DND-41 (cell line): ENCODE results near the gene EFEMP2.

Experiments used
- EZH2 ChIP-seq: IDR thresholded peaks from 3 replicates; pipeline ENCODE4 v1.6.1; 2012; ENCODE audit warnings: borderline replicate concordance, low read depth, mild to moderate bottlenecking, moderate library complexity, low read length, inconsistent platforms; ENCODE audit not compliant: severe bottlenecking
- TF ChIP-seq, protein P1 (sequence below): IDR thresholded peaks from 2 replicates; pipeline ENCODE4 v1.5.1; 2012; ENCODE audit warnings: borderline replicate concordance, low read length, moderate library complexity, mild to moderate bottlenecking; ENCODE audit not compliant: poor library complexity, severe bottlenecking; ENCODE audit errors: extremely low read depth

DNA sequence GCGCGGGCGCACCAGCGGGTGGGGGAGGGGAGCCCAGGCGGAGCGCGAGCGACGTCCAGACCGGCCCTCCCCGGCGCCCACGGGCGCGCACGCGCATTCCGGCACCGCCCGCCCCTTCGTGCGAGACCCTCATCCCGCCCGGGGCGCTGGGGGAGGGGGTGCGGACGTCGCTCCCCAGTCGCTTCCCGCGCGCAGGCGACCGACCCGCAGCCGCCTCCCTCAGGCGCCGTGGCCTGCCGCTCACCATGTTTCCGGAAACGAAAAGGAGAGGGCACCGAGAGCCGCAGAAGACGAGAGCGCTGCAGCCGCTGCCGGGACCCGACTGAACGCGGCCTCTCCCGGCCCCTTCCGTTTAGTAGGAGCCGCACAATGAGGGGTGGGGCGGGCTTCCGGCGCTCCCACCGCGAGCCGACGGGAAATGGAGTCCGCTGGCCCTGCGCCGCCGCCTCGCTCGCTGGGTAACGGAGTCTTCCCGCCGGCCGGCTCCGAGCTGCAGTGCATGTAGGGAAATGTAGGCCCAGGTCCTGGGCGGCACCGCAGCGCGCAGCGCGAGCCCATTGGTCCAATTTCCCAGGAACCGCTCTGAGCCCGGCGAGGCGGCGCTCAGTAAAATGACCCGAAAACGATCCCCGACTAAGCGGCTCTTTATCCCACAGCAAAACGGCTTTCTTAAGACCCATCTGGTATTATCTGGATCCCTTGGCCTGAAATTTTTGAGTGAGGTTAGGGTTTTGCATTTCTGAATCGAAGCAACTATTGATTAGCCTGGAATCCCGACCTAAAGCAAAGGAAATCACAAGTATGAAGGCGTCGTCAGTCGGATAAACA lies 14.5 kb downstream of the EFEMP2 start, which contains the start of gene CFL1:
- TF ChIP-seq EZH2 = no peak
- TF ChIP-seq, protein P1, sequence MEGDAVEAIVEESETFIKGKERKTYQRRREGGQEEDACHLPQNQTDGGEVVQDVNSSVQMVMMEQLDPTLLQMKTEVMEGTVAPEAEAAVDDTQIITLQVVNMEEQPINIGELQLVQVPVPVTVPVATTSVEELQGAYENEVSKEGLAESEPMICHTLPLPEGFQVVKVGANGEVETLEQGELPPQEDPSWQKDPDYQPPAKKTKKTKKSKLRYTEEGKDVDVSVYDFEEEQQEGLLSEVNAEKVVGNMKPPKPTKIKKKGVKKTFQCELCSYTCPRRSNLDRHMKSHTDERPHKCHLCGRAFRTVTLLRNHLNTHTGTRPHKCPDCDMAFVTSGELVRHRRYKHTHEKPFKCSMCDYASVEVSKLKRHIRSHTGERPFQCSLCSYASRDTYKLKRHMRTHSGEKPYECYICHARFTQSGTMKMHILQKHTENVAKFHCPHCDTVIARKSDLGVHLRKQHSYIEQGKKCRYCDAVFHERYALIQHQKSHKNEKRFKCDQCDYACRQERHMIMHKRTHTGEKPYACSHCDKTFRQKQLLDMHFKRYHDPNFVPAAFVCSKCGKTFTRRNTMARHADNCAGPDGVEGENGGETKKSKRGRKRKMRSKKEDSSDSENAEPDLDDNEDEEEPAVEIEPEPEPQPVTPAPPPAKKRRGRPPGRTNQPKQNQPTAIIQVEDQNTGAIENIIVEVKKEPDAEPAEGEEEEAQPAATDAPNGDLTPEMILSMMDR = no peak
